ENCODE measurements around the gene TEX28.

DNA sequence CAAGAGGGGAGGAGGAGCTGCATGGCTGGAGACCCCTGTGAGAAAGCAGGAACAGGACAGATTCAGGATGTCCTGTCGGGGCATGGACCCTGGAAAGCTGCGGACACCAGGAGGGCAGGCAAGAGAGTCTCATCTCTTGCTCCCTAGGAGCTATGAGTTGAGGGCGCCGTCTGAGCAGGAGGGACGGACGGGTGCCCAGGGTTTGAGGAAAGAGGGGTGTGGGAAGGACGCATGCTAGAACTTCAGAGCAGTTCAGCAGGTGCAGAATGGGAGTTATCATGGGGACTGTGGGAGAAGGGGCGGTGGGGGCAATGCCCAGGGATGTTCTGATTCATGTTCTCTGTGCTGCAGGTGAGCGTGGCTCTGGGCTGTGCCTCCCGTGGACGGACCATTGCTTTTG is 25.5 kb upstream of the TEX28 start:
- TF ChIP-seq, protein P1, sequence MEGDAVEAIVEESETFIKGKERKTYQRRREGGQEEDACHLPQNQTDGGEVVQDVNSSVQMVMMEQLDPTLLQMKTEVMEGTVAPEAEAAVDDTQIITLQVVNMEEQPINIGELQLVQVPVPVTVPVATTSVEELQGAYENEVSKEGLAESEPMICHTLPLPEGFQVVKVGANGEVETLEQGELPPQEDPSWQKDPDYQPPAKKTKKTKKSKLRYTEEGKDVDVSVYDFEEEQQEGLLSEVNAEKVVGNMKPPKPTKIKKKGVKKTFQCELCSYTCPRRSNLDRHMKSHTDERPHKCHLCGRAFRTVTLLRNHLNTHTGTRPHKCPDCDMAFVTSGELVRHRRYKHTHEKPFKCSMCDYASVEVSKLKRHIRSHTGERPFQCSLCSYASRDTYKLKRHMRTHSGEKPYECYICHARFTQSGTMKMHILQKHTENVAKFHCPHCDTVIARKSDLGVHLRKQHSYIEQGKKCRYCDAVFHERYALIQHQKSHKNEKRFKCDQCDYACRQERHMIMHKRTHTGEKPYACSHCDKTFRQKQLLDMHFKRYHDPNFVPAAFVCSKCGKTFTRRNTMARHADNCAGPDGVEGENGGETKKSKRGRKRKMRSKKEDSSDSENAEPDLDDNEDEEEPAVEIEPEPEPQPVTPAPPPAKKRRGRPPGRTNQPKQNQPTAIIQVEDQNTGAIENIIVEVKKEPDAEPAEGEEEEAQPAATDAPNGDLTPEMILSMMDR (IDR thresholded peaks at IDR 0.05), result no peak
- TF ChIP-seq POLR2A (IDR thresholded peaks at IDR 0.05), result no peak

All from uterus (tissue), 2 donors.